WTC11 (cell line): ENCODE data around the gene CACTIN. TPM values are rescaled to one million over a fixed set of nuclear protein-coding genes. Genes with fewer than 3 reads are reported as not detected.

Experiments
- ATAC-seq: fragments of 200-7000 bp; cut with Tn5 transposase; 2 replicates; pipeline ENCODE4 v1.10.0; 2021; ENCODE audit warnings: mild to moderate bottlenecking, moderate library complexity
- CTCF ChIA-PET: fragments of 300-600 bp; sonication (Branson Sonifier 250); formaldehyde crosslinking; loops from one replicate; lab custom pipeline; 2021; ENCODE audit warnings: antibody characterized with exemption; lab: Charles Lee
- POLR2A ChIA-PET: fragments of 350-600 bp; sonication (Branson Sonifier 250); formaldehyde crosslinking; loops from one replicate; lab custom pipeline; 2021; ENCODE audit warnings: antibody characterized with exemption; lab: Charles Lee
- DNase-seq: peaks from one replicate; pipeline ENCODE4 v3.0.0; 2021; ENCODE audit warnings: low spot score
- H3K27ac Mint-ChIP-seq: 2 replicates; pipeline ENCODE4 v1.8.0; 2021; ENCODE audit warnings: mixed read lengths
- H3K27me3 Mint-ChIP-seq: 2 replicates; pipeline ENCODE4 v1.8.0; 2021; ENCODE audit warnings: low read depth, mild to moderate bottlenecking, moderate library complexity, mixed read lengths
- H3K36me3 Mint-ChIP-seq: 2 replicates; pipeline ENCODE4 v1.8.0; 2021; ENCODE audit warnings: mixed read lengths
- H3K4me1 Mint-ChIP-seq: 2 replicates; pipeline ENCODE4 v1.8.0; 2022; ENCODE audit warnings: mixed read lengths
- H3K4me3 Mint-ChIP-seq: 2 replicates; pipeline ENCODE4 v1.8.0; 2021; ENCODE audit warnings: mild to moderate bottlenecking, moderate library complexity, mixed read lengths
- H3K9me3 Mint-ChIP-seq: 2 replicates; pipeline ENCODE4 v1.8.0; 2021; ENCODE audit warnings: mixed read lengths
- ESRRA ChIP-seq: sonication (generic); formaldehyde crosslinking; IDR thresholded peaks from 2 replicates; pipeline ENCODE4 v1.8.1; 2022; ENCODE audit warnings: mild to moderate bottlenecking, missing genetic modification reagents, borderline replicate concordance
- FOXJ3 ChIP-seq: sonication (generic); formaldehyde crosslinking; IDR thresholded peaks from 2 replicates; pipeline ENCODE4 v1.9.0; 2021; ENCODE audit warnings: missing genetic modification reagents, mild to moderate bottlenecking, borderline replicate concordance
- GTF2I ChIP-seq: fragments of 250-450 bp; sonication (Bioruptor Pico); conservative IDR thresholded peaks from 2 replicates; pipeline ENCODE4 v1.4.0; 2021; ENCODE audit warnings: mild to moderate bottlenecking
- KAT7 ChIP-seq: sonication (generic); formaldehyde crosslinking; IDR thresholded peaks from 2 replicates; pipeline ENCODE4 v1.8.1; 2023; ENCODE audit warnings: missing genetic modification reagents, mild to moderate bottlenecking, borderline replicate concordance
- SP1 ChIP-seq: sonication (generic); formaldehyde crosslinking; conservative IDR thresholded peaks from 2 replicates; pipeline ENCODE4 v1.8.1; 2022; ENCODE audit warnings: missing genetic modification reagents
- ZBTB21 ChIP-seq: sonication (generic); formaldehyde crosslinking; IDR thresholded peaks from 2 replicates; pipeline ENCODE4 v1.8.1; 2023; ENCODE audit warnings: mild to moderate bottlenecking, missing genetic modification reagents, borderline replicate concordance
- ZNF121 ChIP-seq: sonication (generic); formaldehyde crosslinking; IDR thresholded peaks from 2 replicates; pipeline ENCODE4 v1.8.0; 2023; ENCODE audit warnings: missing genetic modification reagents
- ZNF219 ChIP-seq: sonication (generic); formaldehyde crosslinking; IDR thresholded peaks from 2 replicates; pipeline ENCODE4 v1.8.0; 2023; ENCODE audit warnings: missing genetic modification reagents, mild to moderate bottlenecking, borderline replicate concordance
- ZNF317 ChIP-seq: sonication (generic); formaldehyde crosslinking; IDR thresholded peaks from 2 replicates; pipeline ENCODE4 v1.8.1; 2023; ENCODE audit warnings: low read depth, mild to moderate bottlenecking, moderate library complexity, missing genetic modification reagents, borderline replicate concordance
- total RNA-seq: library from RNA; stranded (reverse); gene quantifications from 3 replicates; pipeline ENCODE4 v1.2.3, GENCODE V29; 2021
- TF ChIP-seq, protein P1 (sequence below): fragments of 200-600 bp; IDR thresholded peaks from 2 replicates; pipeline ENCODE4 v1.8.0; 2022; ENCODE audit warnings: antibody characterized with exemption
- TF ChIP-seq, protein P2 (sequence below): sonication (generic); formaldehyde crosslinking; IDR thresholded peaks from 2 replicates; pipeline ENCODE4 v1.8.1; 2023; ENCODE audit warnings: mild to moderate bottlenecking, missing genetic modification reagents, moderate library complexity
- TF ChIP-seq, protein P3 (sequence below): fragments of 250-450 bp; sonication (Bioruptor Pico); IDR thresholded peaks from 2 replicates; pipeline ENCODE4 v1.9.0; 2021; ENCODE audit warnings: mild to moderate bottlenecking
- TF ChIP-seq, protein P4 (sequence below): sonication (generic); formaldehyde crosslinking; IDR thresholded peaks from 2 replicates; pipeline ENCODE4 v1.8.0; 2022; ENCODE audit warnings: mild to moderate bottlenecking, missing genetic modification reagents
- TF ChIP-seq, protein P5 (sequence below): sonication (generic); formaldehyde crosslinking; IDR thresholded peaks from 2 replicates; pipeline ENCODE4 v1.8.0; 2023; ENCODE audit warnings: missing genetic modification reagents, mild to moderate bottlenecking, borderline replicate concordance
- TF ChIP-seq, protein P6 (sequence below): sonication (generic); formaldehyde crosslinking; IDR thresholded peaks from 2 replicates; pipeline ENCODE4 v1.8.1; 2023; ENCODE audit warnings: mild to moderate bottlenecking, missing genetic modification reagents, moderate library complexity

Gene CACTIN
- total RNA-seq, 1 experiment from 2014 or later: 42.2 TPM

DNA sequence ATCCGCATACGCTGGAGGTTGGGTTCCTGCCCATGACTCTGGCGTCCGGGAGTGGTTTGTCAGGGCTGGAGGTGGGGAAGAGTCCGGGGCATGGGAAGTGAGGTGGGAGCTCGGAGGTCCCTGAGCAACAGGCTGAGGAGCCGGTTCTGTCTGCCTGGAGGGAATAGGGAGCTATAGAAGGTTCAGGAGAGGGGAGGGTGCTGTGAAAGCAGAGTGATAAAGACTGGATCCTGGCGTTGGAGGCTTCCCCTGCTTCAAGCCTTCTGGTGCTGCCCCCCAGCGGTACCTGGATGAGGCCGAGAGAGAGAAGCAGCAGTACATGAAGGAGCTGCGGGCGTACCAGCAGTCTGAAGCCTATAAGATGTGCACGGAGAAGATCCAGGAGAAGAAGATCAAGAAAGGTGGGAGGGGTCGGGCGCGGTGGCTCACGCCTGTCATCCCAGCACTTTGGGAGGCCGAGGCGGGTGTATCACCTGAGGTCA, 51.3 kb downstream of the CACTIN start:
- H3K4me3 Mint-ChIP-seq: peak overlapping the region; percentile 62
- H3K27me3 Mint-ChIP-seq: peaks cover 10% of the 10 kb centered on the region
- peaks cover 8% of the 10 kb centered on the region for H3K36me3 Mint-ChIP-seq
- peaks cover 21% of the 10 kb centered on the region for H3K4me1 Mint-ChIP-seq
- no peaks in the 10 kb centered on the region for H3K9me3 Mint-ChIP-seq
- ATAC-seq: no peak
- CTCF ChIA-PET: interaction anchor here (0.6 to 6.5 kb wide), 21 partner anchors 10 to 305 kb away, joined by 3 to 115 read pairs (median 4); partner anchors contain the start of genes FZR1, GIPC3 and TEKTIP1
- TF ChIP-seq, protein P1, sequence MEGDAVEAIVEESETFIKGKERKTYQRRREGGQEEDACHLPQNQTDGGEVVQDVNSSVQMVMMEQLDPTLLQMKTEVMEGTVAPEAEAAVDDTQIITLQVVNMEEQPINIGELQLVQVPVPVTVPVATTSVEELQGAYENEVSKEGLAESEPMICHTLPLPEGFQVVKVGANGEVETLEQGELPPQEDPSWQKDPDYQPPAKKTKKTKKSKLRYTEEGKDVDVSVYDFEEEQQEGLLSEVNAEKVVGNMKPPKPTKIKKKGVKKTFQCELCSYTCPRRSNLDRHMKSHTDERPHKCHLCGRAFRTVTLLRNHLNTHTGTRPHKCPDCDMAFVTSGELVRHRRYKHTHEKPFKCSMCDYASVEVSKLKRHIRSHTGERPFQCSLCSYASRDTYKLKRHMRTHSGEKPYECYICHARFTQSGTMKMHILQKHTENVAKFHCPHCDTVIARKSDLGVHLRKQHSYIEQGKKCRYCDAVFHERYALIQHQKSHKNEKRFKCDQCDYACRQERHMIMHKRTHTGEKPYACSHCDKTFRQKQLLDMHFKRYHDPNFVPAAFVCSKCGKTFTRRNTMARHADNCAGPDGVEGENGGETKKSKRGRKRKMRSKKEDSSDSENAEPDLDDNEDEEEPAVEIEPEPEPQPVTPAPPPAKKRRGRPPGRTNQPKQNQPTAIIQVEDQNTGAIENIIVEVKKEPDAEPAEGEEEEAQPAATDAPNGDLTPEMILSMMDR: peak; percentile 37; the same call in 1 of the 2 replicates
- no peak for TF ChIP-seq FOXJ3 (CRISPR knock-in tag)
- TF ChIP-seq ZNF219: no peak
- 0 out of 2 replicates have a peak, but pooled peaks have one; percentile 61 for TF ChIP-seq ZNF121 (CRISPR knock-in tag)
- TF ChIP-seq, protein P2, sequence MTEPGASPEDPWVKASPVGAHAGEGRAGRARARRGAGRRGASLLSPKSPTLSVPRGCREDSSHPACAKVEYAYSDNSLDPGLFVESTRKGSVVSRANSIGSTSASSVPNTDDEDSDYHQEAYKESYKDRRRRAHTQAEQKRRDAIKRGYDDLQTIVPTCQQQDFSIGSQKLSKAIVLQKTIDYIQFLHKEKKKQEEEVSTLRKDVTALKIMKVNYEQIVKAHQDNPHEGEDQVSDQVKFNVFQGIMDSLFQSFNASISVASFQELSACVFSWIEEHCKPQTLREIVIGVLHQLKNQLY (CRISPR knock-in tag): no peak
- TF ChIP-seq KAT7 (CRISPR knock-in tag): no peak
- TF ChIP-seq GTF2I (CRISPR knock-in tag): peak; percentile 94
- TF ChIP-seq, all 79 proteins: peak for 3
- peak; percentile 76 for DNase-seq
- POLR2A ChIA-PET: interaction anchor here (0.8 kb wide), 1 partner anchor 20 kb away, joined by 3 read pairs; no protein-coding TSS in a partner anchor
- H3K27ac Mint-ChIP-seq: peak overlapping the region; percentile 68; the same call in 1 of the 2 replicates

DNA sequence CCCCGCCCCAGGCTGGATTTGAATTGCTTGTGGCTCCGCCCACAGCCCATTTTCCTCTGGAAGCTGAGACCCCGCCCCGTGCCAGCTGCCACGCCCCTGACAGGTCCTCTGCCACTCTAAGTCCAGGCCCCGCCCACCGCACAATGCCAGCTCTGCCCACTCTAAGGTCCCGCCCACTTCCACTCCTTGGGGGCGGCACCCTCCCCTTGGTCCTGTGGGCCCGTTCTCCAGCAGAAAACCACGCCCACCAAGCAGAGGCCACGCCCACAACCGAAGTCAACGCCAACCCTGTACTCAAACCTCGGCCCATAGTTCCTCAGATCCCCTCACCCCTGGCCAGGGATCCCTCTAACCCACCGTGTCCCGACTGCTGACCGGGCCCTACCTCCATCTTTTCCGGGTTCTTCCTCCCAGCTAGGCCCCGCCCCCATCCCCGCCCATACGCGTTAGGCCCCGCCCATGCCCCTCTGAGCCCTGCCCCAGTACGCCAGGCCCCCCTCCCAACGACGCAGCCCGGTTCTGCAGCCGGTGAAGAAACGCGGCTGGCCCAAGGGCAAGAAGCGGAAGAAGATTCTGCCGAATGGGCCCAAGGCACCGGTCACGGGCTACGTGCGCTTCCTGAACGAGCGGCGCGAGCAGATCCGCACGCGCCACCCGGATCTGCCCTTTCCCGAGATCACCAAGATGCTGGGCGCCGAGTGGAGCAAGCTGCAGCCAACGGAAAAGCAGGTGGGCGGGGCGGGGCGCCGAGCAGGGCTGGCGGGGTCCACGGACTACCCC, 52.5 kb downstream of the CACTIN start:
- ChIA-PET POLR2A (interaction anchor here (0.8 to 1.4 kb wide), 3 partner anchors 18 to 189 kb away, joined by 3 to 4 read pairs (median 4); partner anchors contain the start of gene MRPL54), CTCF (interaction anchor here (0.5 to 6.5 kb wide), 13 partner anchors 8 to 1797 kb away, joined by 3 to 115 read pairs (median 4); partner anchors contain the start of gene GIPC3)
- peaks cover 21% of the 10 kb centered on the region for H3K4me1 Mint-ChIP-seq
- no peaks in the 10 kb centered on the region for H3K27me3 Mint-ChIP-seq
- peak overlapping the region; percentile 87 for H3K27ac Mint-ChIP-seq
- H3K4me3 Mint-ChIP-seq: peak overlapping the region; percentile 71
- DNase-seq: peak; percentile 100
- TF ChIP-seq SP1 (CRISPR knock-in tag): peak; percentile 96
- TF ChIP-seq ZNF317 (CRISPR knock-in tag): no peak
- TF ChIP-seq, all 79 proteins: peak for 1
- peak; percentile 49 for ATAC-seq
- H3K9me3 Mint-ChIP-seq: no peaks in the 10 kb centered on the region
- peaks cover 8% of the 10 kb centered on the region for H3K36me3 Mint-ChIP-seq

DNA sequence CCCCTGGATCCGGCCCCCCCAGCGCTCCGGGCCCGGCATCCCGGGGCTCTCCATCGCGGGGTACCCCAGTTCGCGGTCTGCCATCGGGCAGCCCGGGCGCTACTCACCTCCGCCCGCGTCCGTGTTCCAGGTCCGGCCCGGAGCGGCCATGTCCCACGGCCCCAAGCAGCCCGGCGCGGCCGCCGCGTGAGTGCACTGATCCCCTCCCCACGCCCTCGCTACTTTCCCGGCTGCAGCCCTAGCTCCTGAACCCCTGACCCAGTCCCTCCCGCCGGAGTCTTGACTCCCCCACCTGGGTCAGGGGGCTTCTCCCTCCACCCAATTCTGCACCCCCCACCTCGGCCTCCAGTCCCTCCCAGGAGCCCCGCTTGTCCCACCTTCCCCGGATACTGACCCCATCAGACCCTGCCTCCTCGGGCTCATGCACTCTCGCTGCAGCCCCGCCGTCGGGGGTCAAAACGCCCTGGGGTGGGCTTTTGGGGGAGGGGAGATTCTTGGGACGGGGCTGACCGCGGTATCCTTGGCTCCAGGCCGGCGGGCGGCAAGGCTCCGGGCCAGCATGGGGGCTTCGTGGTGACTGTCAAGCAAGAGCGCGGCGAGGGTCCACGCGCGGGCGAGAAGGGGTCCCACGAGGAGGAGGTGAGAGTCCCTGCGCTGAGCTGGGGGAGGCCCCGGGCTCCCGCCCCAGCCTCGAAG, 53.3 kb downstream of the CACTIN start:
- CTCF ChIA-PET: interaction anchor here (0.5 to 6.5 kb wide), 10 partner anchors 9 to 1796 kb away, joined by 3 to 115 read pairs (median 4); partner anchors contain the start of gene GIPC3
- Mint-ChIP-seq H3K27me3 (no peaks in the 10 kb centered on the region), H3K4me3 (peak overlapping the region; percentile 71), H3K27ac (no peak overlapping the region), H3K4me1 (peaks cover 21% of the 10 kb centered on the region), H3K36me3 (peaks cover 8% of the 10 kb centered on the region), H3K9me3 (no peaks in the 10 kb centered on the region)
- POLR2A ChIA-PET: interaction anchor here (1.1 to 1.4 kb wide), 2 partner anchors 28 to 189 kb away, joined by 4 read pairs; partner anchors contain the start of gene MRPL54
- ATAC-seq (no peak), DNase-seq (peak; percentile 38)
- TF ChIP-seq, protein P3, sequence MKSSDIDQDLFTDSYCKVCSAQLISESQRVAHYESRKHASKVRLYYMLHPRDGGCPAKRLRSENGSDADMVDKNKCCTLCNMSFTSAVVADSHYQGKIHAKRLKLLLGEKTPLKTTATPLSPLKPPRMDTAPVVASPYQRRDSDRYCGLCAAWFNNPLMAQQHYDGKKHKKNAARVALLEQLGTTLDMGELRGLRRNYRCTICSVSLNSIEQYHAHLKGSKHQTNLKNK (CRISPR knock-in tag): no peak
- TF ChIP-seq, protein P4, sequence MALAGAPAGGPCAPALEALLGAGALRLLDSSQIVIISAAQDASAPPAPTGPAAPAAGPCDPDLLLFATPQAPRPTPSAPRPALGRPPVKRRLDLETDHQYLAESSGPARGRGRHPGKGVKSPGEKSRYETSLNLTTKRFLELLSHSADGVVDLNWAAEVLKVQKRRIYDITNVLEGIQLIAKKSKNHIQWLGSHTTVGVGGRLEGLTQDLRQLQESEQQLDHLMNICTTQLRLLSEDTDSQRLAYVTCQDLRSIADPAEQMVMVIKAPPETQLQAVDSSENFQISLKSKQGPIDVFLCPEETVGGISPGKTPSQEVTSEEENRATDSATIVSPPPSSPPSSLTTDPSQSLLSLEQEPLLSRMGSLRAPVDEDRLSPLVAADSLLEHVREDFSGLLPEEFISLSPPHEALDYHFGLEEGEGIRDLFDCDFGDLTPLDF: 0 out of 2 replicates have a peak, but pooled peaks have one; percentile 30
- TF ChIP-seq ZNF121 (CRISPR knock-in tag): peak; percentile 100
- TF ChIP-seq ZBTB21 (CRISPR knock-in tag): no peak
- TF ChIP-seq ESRRA (CRISPR knock-in tag): 0 out of 2 replicates have a peak, but pooled peaks have one; percentile 35
- TF ChIP-seq, protein P5, sequence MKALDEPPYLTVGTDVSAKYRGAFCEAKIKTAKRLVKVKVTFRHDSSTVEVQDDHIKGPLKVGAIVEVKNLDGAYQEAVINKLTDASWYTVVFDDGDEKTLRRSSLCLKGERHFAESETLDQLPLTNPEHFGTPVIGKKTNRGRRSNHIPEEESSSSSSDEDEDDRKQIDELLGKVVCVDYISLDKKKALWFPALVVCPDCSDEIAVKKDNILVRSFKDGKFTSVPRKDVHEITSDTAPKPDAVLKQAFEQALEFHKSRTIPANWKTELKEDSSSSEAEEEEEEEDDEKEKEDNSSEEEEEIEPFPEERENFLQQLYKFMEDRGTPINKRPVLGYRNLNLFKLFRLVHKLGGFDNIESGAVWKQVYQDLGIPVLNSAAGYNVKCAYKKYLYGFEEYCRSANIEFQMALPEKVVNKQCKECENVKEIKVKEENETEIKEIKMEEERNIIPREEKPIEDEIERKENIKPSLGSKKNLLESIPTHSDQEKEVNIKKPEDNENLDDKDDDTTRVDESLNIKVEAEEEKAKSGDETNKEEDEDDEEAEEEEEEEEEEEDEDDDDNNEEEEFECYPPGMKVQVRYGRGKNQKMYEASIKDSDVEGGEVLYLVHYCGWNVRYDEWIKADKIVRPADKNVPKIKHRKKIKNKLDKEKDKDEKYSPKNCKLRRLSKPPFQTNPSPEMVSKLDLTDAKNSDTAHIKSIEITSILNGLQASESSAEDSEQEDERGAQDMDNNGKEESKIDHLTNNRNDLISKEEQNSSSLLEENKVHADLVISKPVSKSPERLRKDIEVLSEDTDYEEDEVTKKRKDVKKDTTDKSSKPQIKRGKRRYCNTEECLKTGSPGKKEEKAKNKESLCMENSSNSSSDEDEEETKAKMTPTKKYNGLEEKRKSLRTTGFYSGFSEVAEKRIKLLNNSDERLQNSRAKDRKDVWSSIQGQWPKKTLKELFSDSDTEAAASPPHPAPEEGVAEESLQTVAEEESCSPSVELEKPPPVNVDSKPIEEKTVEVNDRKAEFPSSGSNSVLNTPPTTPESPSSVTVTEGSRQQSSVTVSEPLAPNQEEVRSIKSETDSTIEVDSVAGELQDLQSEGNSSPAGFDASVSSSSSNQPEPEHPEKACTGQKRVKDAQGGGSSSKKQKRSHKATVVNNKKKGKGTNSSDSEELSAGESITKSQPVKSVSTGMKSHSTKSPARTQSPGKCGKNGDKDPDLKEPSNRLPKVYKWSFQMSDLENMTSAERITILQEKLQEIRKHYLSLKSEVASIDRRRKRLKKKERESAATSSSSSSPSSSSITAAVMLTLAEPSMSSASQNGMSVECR (CRISPR knock-in tag): no peak
- TF ChIP-seq, protein P6, sequence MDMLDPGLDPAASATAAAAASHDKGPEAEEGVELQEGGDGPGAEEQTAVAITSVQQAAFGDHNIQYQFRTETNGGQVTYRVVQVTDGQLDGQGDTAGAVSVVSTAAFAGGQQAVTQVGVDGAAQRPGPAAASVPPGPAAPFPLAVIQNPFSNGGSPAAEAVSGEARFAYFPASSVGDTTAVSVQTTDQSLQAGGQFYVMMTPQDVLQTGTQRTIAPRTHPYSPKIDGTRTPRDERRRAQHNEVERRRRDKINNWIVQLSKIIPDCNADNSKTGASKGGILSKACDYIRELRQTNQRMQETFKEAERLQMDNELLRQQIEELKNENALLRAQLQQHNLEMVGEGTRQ (CRISPR knock-in tag): no peak
